Nucleus accumbens (tissue), 56 donors: ENCODE data around the gene CNDP2.
A peak's percentile ranks its signal among the peaks of the same experiment; 100 is the strongest.
"Not testable (repeated sequence)": the region's sequence is repeated elsewhere in the genome, so short reads cannot be mapped to it uniquely, and the experiment has no call there.

Source experiments
- DNase-seq, 56 donors: peaks; one replicate each; lab custom pipeline; 2025; lab: John Stamatoyannopoulos, UW

Gene CNDP2

GRCh38 chr18:74498712-74499627 is 2.8 kb downstream of the CNDP2 start:
- peak in 28 of 56 donors; percentile 12 to 63 (median 30) for DNase-seq

- DNase-seq, result peak in 39 of 56 donors; percentile 3 to 80 (median 41)
These were observed 3.5 kb downstream of the CNDP2 start for GRCh38 chr18:74499633-74500032.

GRCh38 chr18:74500372-74500771 is 4.2 kb downstream of the CNDP2 start:
- no peak for DNase-seq

GRCh38 chr18:74500774-74501173 is 4.6 kb downstream of the CNDP2 start:
- DNase-seq, result not testable (repeated sequence)

GRCh38 chr18:74501386-74501785 is 5.2 kb downstream of the CNDP2 start:
- no peak for DNase-seq

GRCh38 chr18:74503137-74503536 is 7.0 kb downstream of the CNDP2 start:
- no peak for DNase-seq

GRCh38 chr18:74505776-74506175 is 9.6 kb downstream of the CNDP2 start:
- DNase-seq, result no peak

GRCh38 chr18:74506448-74507084 is 10.4 kb downstream of the CNDP2 start:
- DNase-seq, result no peak

GRCh38 chr18:74507097-74507881 is 11.1 kb downstream of the CNDP2 start:
- no peak for DNase-seq

GRCh38 chr18:74507927-74508326 is 11.8 kb downstream of the CNDP2 start:
- no peak for DNase-seq

GRCh38 chr18:74508366-74508765 is 12.2 kb downstream of the CNDP2 start:
- DNase-seq, result no peak

GRCh38 chr18:74508821-74509225 is 12.7 kb downstream of the CNDP2 start:
- DNase-seq, result no peak

- DNase-seq, result no peak
These were observed 13.9 kb downstream of the CNDP2 start for GRCh38 chr18:74509856-74510769.

- DNase-seq, result no peak
These were observed 14.6 kb downstream of the CNDP2 start for GRCh38 chr18:74510770-74511095.

GRCh38 chr18:74511823-74512222 is 15.7 kb downstream of the CNDP2 start:
- DNase-seq, result peak in 19 of 56 donors; percentile 11 to 72 (median 56)

- DNase-seq, result peak in 54 of 56 donors; percentile 46 to 94 (median 82)
These were observed 16.3 kb downstream of the CNDP2 start for GRCh38 chr18:74512321-74513053.

- DNase-seq, result no peak
These were observed 17.2 kb downstream of the CNDP2 start for GRCh38 chr18:74513149-74513882.

GRCh38 chr18:74513883-74514205 is 17.7 kb downstream of the CNDP2 start:
- no peak for DNase-seq
